ENCODE measurements around the gene MEF2D.

DNA sequence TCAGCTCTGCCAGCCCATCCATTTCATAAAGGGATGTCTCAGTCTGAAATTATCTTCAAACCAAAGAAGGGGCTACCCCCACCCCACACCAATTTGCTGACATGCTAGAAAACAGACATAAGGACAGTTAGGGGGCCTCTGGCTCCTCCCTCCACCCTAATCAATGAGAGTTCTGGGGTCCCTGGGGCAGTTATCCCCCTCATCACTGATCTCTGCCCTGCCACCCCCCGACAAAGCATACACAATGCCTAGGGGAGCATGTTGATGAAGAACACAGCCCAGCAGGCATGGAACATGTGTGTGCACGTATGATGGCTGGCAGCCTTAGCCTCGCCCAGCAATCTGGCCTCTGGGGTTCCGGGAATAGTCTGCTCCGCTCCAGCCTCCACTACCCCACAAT, 72.6 kb downstream of the MEF2D start:
- TF ChIP-seq CTCF (IDR thresholded peaks at IDR 0.05; ENCODE audit: low read length) (no peak), EZH2 (IDR thresholded peaks at IDR 0.05; ENCODE audit: borderline replicate concordance, low read length) (no peak)
